PC-3 (cell line): ENCODE results near the gene CCR5AS.
"Not testable (repeated sequence)": the region's sequence is repeated elsewhere in the genome, so short reads cannot be mapped to it uniquely, and the experiment has no call there.

Experiments
- CTCF ChIP-seq: fragments of 300-600 bp; sonication (generic); conservative IDR thresholded peaks from 2 replicates; pipeline ENCODE4 v1.5.1; 2017; ENCODE audit warnings: antibody characterized with exemption, low read depth, mild to moderate bottlenecking, low read length
- EZH2 ChIP-seq: fragments of 300-600 bp; sonication (generic); IDR thresholded peaks from one replicate; pipeline ENCODE4 v1.6.1; 2017; ENCODE audit warnings: antibody characterized with exemption, mild to moderate bottlenecking, low read length; ENCODE audit not compliant: unreplicated experiment

- TF ChIP-seq CTCF, EZH2: not testable (repeated sequence)
Measured at GRCh38 chr3:46430879-46431278, 24.0 kb upstream of the CCR5AS start.
